Glomerular visceral epithelial cell (primary cell): ENCODE measurements around the gene THSD4.

ENCODE experiments used
- DNase-seq: peaks from one replicate; pipeline ENCODE4 v3.0.0-alpha.2; 2016; ENCODE audit errors: extremely low spot score

Gene THSD4

GRCh38 chr15:71626596-71627088 is 511.4 kb downstream of the THSD4 start:
- DNase-seq, result no peak

DNA sequence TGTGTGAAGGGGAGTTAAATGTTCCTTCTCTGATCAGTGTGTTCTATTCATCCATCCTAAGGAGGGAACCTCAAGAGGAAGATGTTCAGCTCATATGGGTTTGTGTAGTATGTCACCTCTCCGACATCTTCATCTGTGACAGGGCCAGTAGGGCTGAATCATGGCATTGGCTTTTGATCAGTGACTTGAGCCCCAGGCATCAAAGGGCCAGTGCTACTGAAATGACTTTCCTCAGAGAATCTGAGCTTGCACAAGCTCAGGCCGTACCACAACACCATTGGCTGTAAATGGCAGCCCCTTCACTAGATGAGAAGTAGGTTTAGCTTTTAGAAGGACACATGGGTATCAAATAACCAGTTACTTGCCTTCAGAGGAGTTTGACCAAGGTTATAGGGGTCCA is 511.9 kb downstream of the THSD4 start:
- no peak for DNase-seq

GRCh38 chr15:71627604-71628003 is 512.3 kb downstream of the THSD4 start:
- no peak for DNase-seq

GRCh38 chr15:71628988-71629770 is 513.9 kb downstream of the THSD4 start:
- DNase-seq, result no peak

- no peak for DNase-seq
Measured at GRCh38 chr15:71629781-71630474, 514.7 kb downstream of the THSD4 start.

DNA sequence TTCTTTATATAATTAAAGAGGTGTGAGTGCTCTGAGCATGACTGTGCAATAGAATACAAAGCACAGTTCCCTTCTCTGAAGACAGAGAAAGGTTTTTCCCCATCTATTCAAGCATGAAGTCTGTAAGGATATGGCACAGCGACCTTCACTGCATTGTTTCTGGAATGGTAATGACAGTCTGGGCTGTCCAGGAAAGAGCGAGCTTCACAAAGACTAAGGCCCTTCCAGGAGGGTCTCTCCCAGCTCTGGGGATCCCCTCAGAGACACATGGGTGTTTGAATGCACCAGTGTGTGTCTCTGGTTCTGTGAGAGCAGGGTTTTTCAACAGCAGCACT is 515.2 kb downstream of the THSD4 start:
- no peak for DNase-seq

DNA sequence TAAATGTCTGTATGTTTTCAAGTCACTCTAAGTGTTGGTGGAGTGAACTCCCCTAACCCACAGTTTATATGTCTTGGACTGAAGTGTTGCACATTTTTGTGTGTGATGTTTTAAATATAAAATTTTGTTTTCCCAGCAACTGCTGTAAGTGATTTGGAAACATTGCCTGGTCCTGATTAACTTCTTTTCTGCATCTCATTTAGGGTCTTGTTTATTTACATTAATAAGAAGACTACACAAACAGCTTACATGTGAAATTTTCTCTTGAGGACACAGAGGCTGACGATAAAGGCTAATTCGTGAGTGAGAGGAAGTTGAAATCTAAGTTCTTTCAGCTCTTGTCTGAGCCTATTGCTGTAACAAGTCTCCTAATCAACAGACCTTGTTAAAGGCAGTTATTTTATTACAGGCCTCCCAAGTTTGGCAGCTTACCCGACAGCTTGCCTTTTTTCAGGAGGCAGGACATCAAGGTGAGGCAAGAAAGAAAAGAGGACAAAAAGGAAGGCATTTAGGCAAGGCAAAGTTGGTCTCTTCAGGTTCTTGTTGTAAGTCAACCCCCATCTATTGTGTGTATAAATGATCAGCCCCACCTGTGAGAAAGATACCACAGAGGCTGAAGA is 517.4 kb downstream of the THSD4 start:
- DNase-seq, result no peak

- DNase-seq, result no peak
Measured at GRCh38 chr15:71634820-71635560, 519.7 kb downstream of the THSD4 start.

- DNase-seq, result no peak
Measured at GRCh38 chr15:71635735-71636134, 520.5 kb downstream of the THSD4 start.

GRCh38 chr15:71638876-71639275 is 523.6 kb downstream of the THSD4 start:
- no peak for DNase-seq

GRCh38 chr15:71639471-71639870 is 524.2 kb downstream of the THSD4 start:
- no peak for DNase-seq

GRCh38 chr15:71643918-71644317 is 528.6 kb downstream of the THSD4 start:
- DNase-seq, result no peak

GRCh38 chr15:71646767-71647486 is 531.7 kb downstream of the THSD4 start:
- no peak for DNase-seq

GRCh38 chr15:71647487-71647808 is 532.2 kb downstream of the THSD4 start:
- DNase-seq, result no peak

DNA sequence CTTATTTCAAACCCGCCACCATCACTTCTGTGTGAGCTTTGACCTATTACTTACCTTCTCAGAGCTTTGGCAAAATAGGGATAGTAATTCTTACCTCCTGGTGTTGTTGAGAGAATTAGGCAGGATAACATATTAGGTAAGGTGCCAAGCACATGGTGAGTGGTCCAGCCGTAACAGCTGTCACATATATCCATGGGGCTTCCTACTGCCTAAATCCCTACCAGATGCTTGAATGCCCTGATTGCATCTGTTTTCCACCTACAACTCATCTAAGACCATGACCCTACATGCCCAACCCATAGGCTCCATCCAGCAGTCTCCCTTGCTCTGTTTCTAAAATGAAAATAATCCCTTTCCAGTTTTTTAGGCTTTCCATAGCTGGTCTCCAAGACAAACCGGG is 532.8 kb downstream of the THSD4 start:
- no peak for DNase-seq

DNA sequence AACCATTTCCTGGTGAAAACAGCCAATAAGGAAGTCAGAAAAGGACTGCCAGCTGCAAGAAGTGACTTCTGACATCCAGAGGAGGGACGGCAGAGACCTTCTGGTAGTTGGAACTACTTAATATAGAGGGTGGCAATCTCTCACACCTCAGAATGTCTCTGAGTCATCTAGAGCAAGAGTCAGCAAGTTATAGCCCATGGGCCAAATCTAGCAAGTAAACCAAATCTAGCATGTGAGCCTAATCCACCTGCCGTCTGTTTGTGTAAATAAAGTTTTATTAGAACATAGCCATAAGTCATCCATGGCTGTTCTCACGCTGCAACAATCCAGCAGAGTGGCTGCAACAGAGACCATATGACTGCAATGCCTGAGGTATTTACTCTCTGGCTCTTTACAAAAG is 534.6 kb downstream of the THSD4 start:
- DNase-seq, result no peak

GRCh38 chr15:71650603-71651002 is 535.3 kb downstream of the THSD4 start:
- DNase-seq, result no peak

GRCh38 chr15:71651750-71652186 is 536.5 kb downstream of the THSD4 start:
- DNase-seq, result peak; percentile 62

- no peak for DNase-seq
Measured at GRCh38 chr15:71654042-71654719, 538.9 kb downstream of the THSD4 start.

- DNase-seq, result no peak
Measured at GRCh38 chr15:71654720-71655174, 539.5 kb downstream of the THSD4 start.

- no peak for DNase-seq
Measured at GRCh38 chr15:71656425-71656824, 541.2 kb downstream of the THSD4 start.
